Measurements from ENCODE around the gene DOCK9.

DOCK9 gene

GRCh38 chr13:98801626-98802418, 176.0 kb downstream of the DOCK9 start:
- H3K4me3 ChIP-seq (ENCODE audit: low read depth, low read length) = no peak overlapping the region
- no peak for DNase-seq (ENCODE audit: low read depth)
- no peak for TF ChIP-seq CTCF (IDR thresholded peaks at IDR 0.05; ENCODE audit: low read depth, low read length, missing control alignments)

- TF ChIP-seq CTCF (IDR thresholded peaks at IDR 0.05; ENCODE audit: low read depth, low read length, missing control alignments) = no peak
- DNase-seq (ENCODE audit: low read depth) = no peak
- no peak overlapping the region for H3K4me3 ChIP-seq (ENCODE audit: low read depth, low read length)
These were observed 177.8 kb downstream of the DOCK9 start for GRCh38 chr13:98800078-98800477.

GRCh38 chr13:98798849-98799645, 178.8 kb downstream of the DOCK9 start:
- no peak overlapping the region for H3K4me3 ChIP-seq (ENCODE audit: low read depth, low read length)
- DNase-seq (ENCODE audit: low read depth) = no peak
- TF ChIP-seq CTCF (IDR thresholded peaks at IDR 0.05; ENCODE audit: low read depth, low read length, missing control alignments) = no peak

- DNase-seq (ENCODE audit: low read depth) = no peak
- no peak overlapping the region for H3K4me3 ChIP-seq (ENCODE audit: low read depth, low read length)
These were observed 180.4 kb downstream of the DOCK9 start for GRCh38 chr13:98797456-98797855.

GRCh38 chr13:98796798-98797197, 181.1 kb downstream of the DOCK9 start:
- no peak overlapping the region for H3K4me3 ChIP-seq (ENCODE audit: low read depth, low read length)
- no peak for DNase-seq (ENCODE audit: low read depth)
- no peak for TF ChIP-seq CTCF (IDR thresholded peaks at IDR 0.05; ENCODE audit: low read depth, low read length, missing control alignments)

More at GRCh38 chr13:98797456-98797855, 180.4 kb downstream of the DOCK9 start:
- TF ChIP-seq CTCF (IDR thresholded peaks at IDR 0.05; ENCODE audit: low read depth, low read length, missing control alignments) = no peak

GRCh38 chr13:98796191-98796590, 181.7 kb downstream of the DOCK9 start:
- no peak for DNase-seq (ENCODE audit: low read depth)
- H3K4me3 ChIP-seq (ENCODE audit: low read depth, low read length) = no peak overlapping the region
- TF ChIP-seq CTCF (IDR thresholded peaks at IDR 0.05; ENCODE audit: low read depth, low read length, missing control alignments) = no peak
